ENCODE data around the gene GABRA1.

The GABRA1 gene

GRCh38 chr5:161865510-161865909, 17.6 kb downstream of the GABRA1 start:
- no peak overlapping the region for H3K4me3 ChIP-seq (ENCODE audit: low read depth in 1 of 5, low read length in 5 of 5)
- no peaks in the 10 kb centered on the region for H3K9me3 ChIP-seq (ENCODE audit: control insufficient read depth in 5 of 5, low read length in 5 of 5)
- H3K36me3 ChIP-seq (ENCODE audit: control insufficient read depth in 5 of 5, insufficient read depth in 5 of 5, low read length in 5 of 5): no peaks in the 10 kb centered on the region
- H3K27me3 ChIP-seq (ENCODE audit: control insufficient read depth in 5 of 5, insufficient read depth in 4 of 5, low read length in 5 of 5): no peaks in the 10 kb centered on the region
- H3K9ac ChIP-seq (ENCODE audit: low read length in 5 of 5): no peak overlapping the region
- no peaks in the 10 kb centered on the region for H3K4me1 ChIP-seq (ENCODE audit: control insufficient read depth in 5 of 5, insufficient read depth in 5 of 5, low read length in 5 of 5)
- no peak overlapping the region for H3K27ac ChIP-seq (ENCODE audit: low read depth, low read length)

GRCh38 chr5:161889971-161890370, 42.1 kb downstream of the GABRA1 start:
- no peaks in the 10 kb centered on the region for H3K27me3 ChIP-seq (ENCODE audit: control insufficient read depth in 5 of 5, insufficient read depth in 4 of 5, low read length in 5 of 5)
- H3K9ac ChIP-seq (ENCODE audit: low read length in 5 of 5): no peak overlapping the region
- H3K4me1 ChIP-seq (ENCODE audit: control insufficient read depth in 5 of 5, insufficient read depth in 5 of 5, low read length in 5 of 5): no peaks in the 10 kb centered on the region
- no peak overlapping the region for H3K4me3 ChIP-seq (ENCODE audit: low read depth in 1 of 5, low read length in 5 of 5)
- H3K9me3 ChIP-seq (ENCODE audit: control insufficient read depth in 5 of 5, low read length in 5 of 5): no peaks in the 10 kb centered on the region
- no peaks in the 10 kb centered on the region for H3K36me3 ChIP-seq (ENCODE audit: control insufficient read depth in 5 of 5, insufficient read depth in 5 of 5, low read length in 5 of 5)
- H3K27ac ChIP-seq (ENCODE audit: low read depth, low read length): no peak overlapping the region

GRCh38 chr5:161895514-161895913, 47.6 kb downstream of the GABRA1 start:
- no peak overlapping the region for H3K4me3 ChIP-seq (ENCODE audit: low read depth in 1 of 5, low read length in 5 of 5)
- H3K9me3 ChIP-seq (ENCODE audit: control insufficient read depth in 5 of 5, low read length in 5 of 5): no peaks in the 10 kb centered on the region
- H3K36me3 ChIP-seq (ENCODE audit: control insufficient read depth in 5 of 5, insufficient read depth in 5 of 5, low read length in 5 of 5): no peaks in the 10 kb centered on the region
- no peaks in the 10 kb centered on the region for H3K4me1 ChIP-seq (ENCODE audit: control insufficient read depth in 5 of 5, insufficient read depth in 5 of 5, low read length in 5 of 5)
- H3K27me3 ChIP-seq (ENCODE audit: control insufficient read depth in 5 of 5, insufficient read depth in 4 of 5, low read length in 5 of 5): no peaks in the 10 kb centered on the region
- H3K27ac ChIP-seq (ENCODE audit: low read depth, low read length): no peak overlapping the region
- no peak overlapping the region for H3K9ac ChIP-seq (ENCODE audit: low read length in 5 of 5)

- H3K9ac ChIP-seq (ENCODE audit: low read length in 5 of 5): no peak overlapping the region
Measured at GRCh38 chr5:161897033-161897432, 49.1 kb downstream of the GABRA1 start.

GRCh38 chr5:161899590-161899989, 51.7 kb downstream of the GABRA1 start:
- Histone ChIP-seq H3K4me3 (ENCODE audit: low read depth in 1 of 5, low read length in 5 of 5) (no peak overlapping the region), H3K9me3 (ENCODE audit: control insufficient read depth in 5 of 5, low read length in 5 of 5) (no peaks in the 10 kb centered on the region), H3K4me1 (ENCODE audit: control insufficient read depth in 5 of 5, insufficient read depth in 5 of 5, low read length in 5 of 5) (no peaks in the 10 kb centered on the region), H3K9ac (ENCODE audit: low read length in 5 of 5) (no peak overlapping the region), H3K27me3 (ENCODE audit: control insufficient read depth in 5 of 5, insufficient read depth in 4 of 5, low read length in 5 of 5) (no peaks in the 10 kb centered on the region), H3K27ac (ENCODE audit: low read depth, low read length) (no peak overlapping the region), H3K36me3 (ENCODE audit: control insufficient read depth in 5 of 5, insufficient read depth in 5 of 5, low read length in 5 of 5) (no peaks in the 10 kb centered on the region)

More at GRCh38 chr5:161897033-161897432, 49.1 kb downstream of the GABRA1 start:
- Histone ChIP-seq H3K4me1 (ENCODE audit: control insufficient read depth in 5 of 5, insufficient read depth in 5 of 5, low read length in 5 of 5) (no peaks in the 10 kb centered on the region), H3K4me3 (ENCODE audit: low read depth in 1 of 5, low read length in 5 of 5) (no peak overlapping the region), H3K36me3 (ENCODE audit: control insufficient read depth in 5 of 5, insufficient read depth in 5 of 5, low read length in 5 of 5) (no peaks in the 10 kb centered on the region), H3K27me3 (ENCODE audit: control insufficient read depth in 5 of 5, insufficient read depth in 4 of 5, low read length in 5 of 5) (no peaks in the 10 kb centered on the region), H3K9me3 (ENCODE audit: control insufficient read depth in 5 of 5, low read length in 5 of 5) (no peaks in the 10 kb centered on the region), H3K27ac (ENCODE audit: low read depth, low read length) (no peak overlapping the region)

- Histone ChIP-seq H3K9me3 (ENCODE audit: control insufficient read depth in 5 of 5, low read length in 5 of 5) (no peaks in the 10 kb centered on the region), H3K27ac (ENCODE audit: low read depth, low read length) (no peak overlapping the region), H3K4me1 (ENCODE audit: control insufficient read depth in 5 of 5, insufficient read depth in 5 of 5, low read length in 5 of 5) (no peaks in the 10 kb centered on the region), H3K4me3 (ENCODE audit: low read depth in 1 of 5, low read length in 5 of 5) (no peak overlapping the region), H3K9ac (ENCODE audit: low read length in 5 of 5) (no peak overlapping the region), H3K27me3 (ENCODE audit: control insufficient read depth in 5 of 5, insufficient read depth in 4 of 5, low read length in 5 of 5) (no peaks in the 10 kb centered on the region), H3K36me3 (ENCODE audit: control insufficient read depth in 5 of 5, insufficient read depth in 5 of 5, low read length in 5 of 5) (no peaks in the 10 kb centered on the region)
Measured at GRCh38 chr5:161900981-161901380, 53.1 kb downstream of the GABRA1 start.

- no peaks in the 10 kb centered on the region for H3K36me3 ChIP-seq (ENCODE audit: control insufficient read depth in 5 of 5, insufficient read depth in 5 of 5, low read length in 5 of 5)
- no peak overlapping the region for H3K27ac ChIP-seq (ENCODE audit: low read depth, low read length)
- no peak overlapping the region for H3K9ac ChIP-seq (ENCODE audit: low read length in 5 of 5)
- H3K4me1 ChIP-seq (ENCODE audit: control insufficient read depth in 5 of 5, insufficient read depth in 5 of 5, low read length in 5 of 5): no peaks in the 10 kb centered on the region
- no peaks in the 10 kb centered on the region for H3K9me3 ChIP-seq (ENCODE audit: control insufficient read depth in 5 of 5, low read length in 5 of 5)
- H3K27me3 ChIP-seq (ENCODE audit: control insufficient read depth in 5 of 5, insufficient read depth in 4 of 5, low read length in 5 of 5): no peaks in the 10 kb centered on the region
- H3K4me3 ChIP-seq (ENCODE audit: low read depth in 1 of 5, low read length in 5 of 5): no peak overlapping the region
Measured at GRCh38 chr5:161921781-161922180, 73.9 kb downstream of the GABRA1 start.

- H3K4me3 ChIP-seq (ENCODE audit: low read depth in 1 of 5, low read length in 5 of 5): no peak overlapping the region
- no peaks in the 10 kb centered on the region for H3K36me3 ChIP-seq (ENCODE audit: control insufficient read depth in 5 of 5, insufficient read depth in 5 of 5, low read length in 5 of 5)
- no peaks in the 10 kb centered on the region for H3K9me3 ChIP-seq (ENCODE audit: control insufficient read depth in 5 of 5, low read length in 5 of 5)
- no peak overlapping the region for H3K27ac ChIP-seq (ENCODE audit: low read depth, low read length)
- H3K9ac ChIP-seq (ENCODE audit: low read length in 5 of 5): no peak overlapping the region
- H3K4me1 ChIP-seq (ENCODE audit: control insufficient read depth in 5 of 5, insufficient read depth in 5 of 5, low read length in 5 of 5): no peaks in the 10 kb centered on the region
- H3K27me3 ChIP-seq (ENCODE audit: control insufficient read depth in 5 of 5, insufficient read depth in 4 of 5, low read length in 5 of 5): no peaks in the 10 kb centered on the region
Measured at GRCh38 chr5:161924270-161924669, 76.3 kb downstream of the GABRA1 start.

GRCh38 chr5:161925960-161926359, 78.0 kb downstream of the GABRA1 start:
- H3K27ac ChIP-seq (ENCODE audit: low read depth, low read length): no peak overlapping the region
- H3K4me1 ChIP-seq (ENCODE audit: control insufficient read depth in 5 of 5, insufficient read depth in 5 of 5, low read length in 5 of 5): no peaks in the 10 kb centered on the region
- H3K27me3 ChIP-seq (ENCODE audit: control insufficient read depth in 5 of 5, insufficient read depth in 4 of 5, low read length in 5 of 5): no peaks in the 10 kb centered on the region
- no peak overlapping the region for H3K9ac ChIP-seq (ENCODE audit: low read length in 5 of 5)
- H3K36me3 ChIP-seq (ENCODE audit: control insufficient read depth in 5 of 5, insufficient read depth in 5 of 5, low read length in 5 of 5): no peaks in the 10 kb centered on the region
- no peak overlapping the region for H3K4me3 ChIP-seq (ENCODE audit: low read depth in 1 of 5, low read length in 5 of 5)
- H3K9me3 ChIP-seq (ENCODE audit: control insufficient read depth in 5 of 5, low read length in 5 of 5): no peaks in the 10 kb centered on the region

GRCh38 chr5:161934486-161934885, 86.6 kb downstream of the GABRA1 start:
- no peak overlapping the region for H3K9ac ChIP-seq (ENCODE audit: low read length in 5 of 5)
- no peaks in the 10 kb centered on the region for H3K36me3 ChIP-seq (ENCODE audit: control insufficient read depth in 5 of 5, insufficient read depth in 5 of 5, low read length in 5 of 5)
- H3K9me3 ChIP-seq (ENCODE audit: control insufficient read depth in 5 of 5, low read length in 5 of 5): peaks cover 0 to 2% (median 0%) of the 10 kb centered on the region in 5 donors
- no peaks in the 10 kb centered on the region for H3K27me3 ChIP-seq (ENCODE audit: control insufficient read depth in 5 of 5, insufficient read depth in 4 of 5, low read length in 5 of 5)
- H3K4me1 ChIP-seq (ENCODE audit: control insufficient read depth in 5 of 5, insufficient read depth in 5 of 5, low read length in 5 of 5): no peaks in the 10 kb centered on the region
- no peak overlapping the region for H3K4me3 ChIP-seq (ENCODE audit: low read depth in 1 of 5, low read length in 5 of 5)
- H3K27ac ChIP-seq (ENCODE audit: low read depth, low read length): no peak overlapping the region

- Histone ChIP-seq H3K4me1 (ENCODE audit: control insufficient read depth in 5 of 5, insufficient read depth in 5 of 5, low read length in 5 of 5) (no peaks in the 10 kb centered on the region), H3K4me3 (ENCODE audit: low read depth in 1 of 5, low read length in 5 of 5) (no peak overlapping the region), H3K9ac (ENCODE audit: low read length in 5 of 5) (no peak overlapping the region), H3K9me3 (ENCODE audit: control insufficient read depth in 5 of 5, low read length in 5 of 5) (peaks cover 0 to 2% (median 0%) of the 10 kb centered on the region in 5 donors), H3K27me3 (ENCODE audit: control insufficient read depth in 5 of 5, insufficient read depth in 4 of 5, low read length in 5 of 5) (no peaks in the 10 kb centered on the region), H3K27ac (ENCODE audit: low read depth, low read length) (no peak overlapping the region), H3K36me3 (ENCODE audit: control insufficient read depth in 5 of 5, insufficient read depth in 5 of 5, low read length in 5 of 5) (no peaks in the 10 kb centered on the region)
Measured at GRCh38 chr5:161944974-161945373, 97.1 kb downstream of the GABRA1 start.

All from subcutaneous abdominal adipose tissue (tissue), 5 donors.